HepG2 (cell line): ENCODE results near the gene ADGRD1. TPM values are rescaled to one million over a fixed set of nuclear protein-coding genes. Genes with fewer than 3 reads are reported as not detected.

ENCODE experiments used
- BCLAF1 ChIP-seq: fragments of 450-650 bp; IDR thresholded peaks from 2 replicates; pipeline ENCODE4 v1.6.1; 2017; ENCODE audit warnings: mild to moderate bottlenecking
- FOXA3 ChIP-seq: IDR thresholded peaks from 2 replicates; pipeline ENCODE4 v1.6.1; 2016; ENCODE audit warnings: missing genetic modification reagents, missing compliant biosample characterization
- FOXC1 ChIP-seq: sonication (generic); formaldehyde crosslinking; IDR thresholded peaks from 2 replicates; pipeline ENCODE4 v1.8.0; 2022; ENCODE audit warnings: mild to moderate bottlenecking, missing genetic modification reagents, borderline replicate concordance
- FOXM1 ChIP-seq: sonication (generic); formaldehyde crosslinking; IDR thresholded peaks from 2 replicates; pipeline ENCODE4 v1.5.0; 2020; ENCODE audit warnings: missing genetic modification reagents
- GPN1 ChIP-seq: sonication (generic); formaldehyde crosslinking; IDR thresholded peaks from 2 replicates; pipeline ENCODE4 v1.5.1; 2020; ENCODE audit warnings: missing genetic modification reagents, borderline replicate concordance
- HOXA3 ChIP-seq: sonication (generic); formaldehyde crosslinking; IDR thresholded peaks from 2 replicates; pipeline ENCODE4 v1.5.0; 2020; ENCODE audit warnings: missing genetic modification reagents
- KDM1A ChIP-seq: IDR thresholded peaks from 2 replicates; pipeline ENCODE4 v1.6.1; 2016; ENCODE audit warnings: missing compliant biosample characterization
- MATR3 ChIP-seq: sonication (generic); formaldehyde crosslinking; IDR thresholded peaks from 2 replicates; pipeline ENCODE4 v1.4.0; 2020; ENCODE audit warnings: missing genetic modification reagents
- MEIS1 ChIP-seq: sonication (generic); formaldehyde crosslinking; IDR thresholded peaks from 2 replicates; pipeline ENCODE4 v1.9.0; 2021; ENCODE audit warnings: mild to moderate bottlenecking, missing genetic modification reagents, moderate library complexity, borderline replicate concordance
- NCOA2 ChIP-seq: sonication (generic); formaldehyde crosslinking; IDR thresholded peaks from 2 replicates; pipeline ENCODE4 v1.8.0; 2022; ENCODE audit warnings: inconsistent platforms
- NFE2L2 ChIP-seq: fragments of 150-350 bp; IDR thresholded peaks from 2 replicates; pipeline ENCODE4 v1.6.1; 2014; ENCODE audit warnings: low read length
- RCOR2 ChIP-seq: IDR thresholded peaks from 2 replicates; pipeline ENCODE4 v1.6.1; 2016; ENCODE audit warnings: missing biosample characterization, missing genetic modification reagents
- SALL1 ChIP-seq: sonication (generic); formaldehyde crosslinking; IDR thresholded peaks from 2 replicates; pipeline ENCODE4 v1.8.0; 2022; ENCODE audit warnings: mild to moderate bottlenecking, missing genetic modification reagents
- SATB2 ChIP-seq: sonication (generic); formaldehyde crosslinking; IDR thresholded peaks from 2 replicates; pipeline ENCODE4 v1.5.0; 2020; ENCODE audit warnings: missing genetic modification reagents
- SMAD1 ChIP-seq: sonication (generic); formaldehyde crosslinking; IDR thresholded peaks from 2 replicates; pipeline ENCODE4 v1.4.0; 2020; ENCODE audit warnings: missing genetic modification reagents, low read depth, mild to moderate bottlenecking, borderline replicate concordance
- SMYD3 ChIP-seq: sonication (generic); formaldehyde crosslinking; IDR thresholded peaks from 2 replicates; pipeline ENCODE4 v1.8.1; 2023; ENCODE audit warnings: mild to moderate bottlenecking, missing genetic modification reagents
- SOX5 ChIP-seq: IDR thresholded peaks from 2 replicates; pipeline ENCODE4 v1.6.1; 2016; ENCODE audit warnings: borderline replicate concordance
- TEAD2 ChIP-seq: sonication (generic); formaldehyde crosslinking; IDR thresholded peaks from 2 replicates; pipeline ENCODE4 v1.9.0; 2021; ENCODE audit warnings: missing genetic modification reagents
- ZIK1 ChIP-seq: sonication (generic); formaldehyde crosslinking; IDR thresholded peaks from 2 replicates; pipeline ENCODE4 v1.5.0; 2020; ENCODE audit warnings: mild to moderate bottlenecking, low read depth, missing genetic modification reagents, borderline replicate concordance
- ZNF160 ChIP-seq: sonication (generic); formaldehyde crosslinking; IDR thresholded peaks from 2 replicates; pipeline ENCODE4 v1.8.0; 2022; ENCODE audit warnings: mild to moderate bottlenecking, inconsistent platforms, missing genetic modification reagents
- ZNF24 ChIP-seq: fragments of 450-650 bp; IDR thresholded peaks from 2 replicates; pipeline ENCODE4 v1.6.1; 2017; ENCODE audit warnings: antibody characterized with exemption, mild to moderate bottlenecking
- ZNF296 ChIP-seq: sonication (generic); formaldehyde crosslinking; conservative IDR thresholded peaks from 2 replicates; pipeline ENCODE4 v1.5.0; 2020; ENCODE audit warnings: mild to moderate bottlenecking, missing genetic modification reagents
- ZNF33A ChIP-seq: sonication (generic); formaldehyde crosslinking; IDR thresholded peaks from 2 replicates; pipeline ENCODE4 v1.5.1; 2020; ENCODE audit warnings: missing genetic modification reagents, mild to moderate bottlenecking, moderate library complexity, borderline replicate concordance
- ZNF441 ChIP-seq: sonication (generic); formaldehyde crosslinking; IDR thresholded peaks from 2 replicates; pipeline ENCODE4 v1.7.0; 2021; ENCODE audit warnings: missing genetic modification reagents, borderline replicate concordance
- ZNF501 ChIP-seq: sonication (generic); formaldehyde crosslinking; IDR thresholded peaks from 2 replicates; pipeline ENCODE4 v1.5.1; 2020; ENCODE audit warnings: mild to moderate bottlenecking, moderate library complexity, missing genetic modification reagents
- ZNF570 ChIP-seq: sonication (generic); formaldehyde crosslinking; IDR thresholded peaks from 2 replicates; pipeline ENCODE4 v1.4.0; 2020; ENCODE audit warnings: mild to moderate bottlenecking, missing genetic modification reagents, borderline replicate concordance
- ZSCAN21 ChIP-seq: sonication (generic); formaldehyde crosslinking; IDR thresholded peaks from 2 replicates; pipeline ENCODE4 v1.8.0; 2022; ENCODE audit warnings: mild to moderate bottlenecking, missing genetic modification reagents, moderate library complexity, borderline replicate concordance
- ZSCAN31 ChIP-seq: sonication (generic); formaldehyde crosslinking; IDR thresholded peaks from 2 replicates; pipeline ENCODE4 v1.5.0; 2020; ENCODE audit warnings: low read depth, mild to moderate bottlenecking, missing genetic modification reagents
- polyA plus RNA-seq, 8 experiments: library from polyadenylated mRNA; depleted of rRNA in 3 of 8; stranded (reverse) in 7 of 8; unstranded in 1 of 8; fragments of >200 nt; fragmentation: Illumina TruSeq in 4 of 8; extraction: Trizol in 4 of 8; gene quantifications; 2 replicates each; pipeline versions ENCODE4 v1.2.1 to v1.2.3, GENCODE V29; 2011 to 2016; ENCODE audit warnings: low read depth in 4 of 8, missing spikeins in 1 of 8, mixed read lengths in 1 of 8; ENCODE audit not compliant: insufficient read depth in 1 of 8
- total RNA-seq, 5 experiments: library from RNA; depleted of rRNA; stranded (reverse); fragments of >200 nt; fragmentation: Illumina TruSeq; extraction: Trizol; gene quantifications; 2 replicates each; pipeline ENCODE4 v1.2.3, GENCODE V29; 2016; ENCODE audit warnings: low read depth in 1 of 5
- TF ChIP-seq, protein P1 (sequence below): sonication (generic); formaldehyde crosslinking; IDR thresholded peaks from 2 replicates; pipeline ENCODE4 v1.5.0; 2020; ENCODE audit warnings: missing genetic modification reagents

ADGRD1 gene
- total and polyA plus RNA-seq, 2 of the 13 experiments (the other 11 are each of a cell fraction or from before 2014, with no cell fraction given), result 0.46 to 12.4 TPM

GRCh38 chr12:130971925-130972585, 18.3 kb downstream of the ADGRD1 start (continued):
- TF ChIP-seq BCLAF1, result no peak
- no peak for TF ChIP-seq ZNF296 (CRISPR knock-in tag)
- no peak for TF ChIP-seq SATB2 (CRISPR knock-in tag)
- TF ChIP-seq ZNF160, result 0 out of 2 replicates have a peak, but pooled peaks have one; percentile 30
- TF ChIP-seq ZNF501, result no peak
- TF ChIP-seq NCOA2, result peak; percentile 45; the same call in 1 of the 2 replicates
- no peak for TF ChIP-seq KDM1A (CRISPR knock-in tag)
- peak; percentile 23; the same call in 1 of the 2 replicates for TF ChIP-seq ZNF441 (CRISPR knock-in tag)
- TF ChIP-seq, protein P1, sequence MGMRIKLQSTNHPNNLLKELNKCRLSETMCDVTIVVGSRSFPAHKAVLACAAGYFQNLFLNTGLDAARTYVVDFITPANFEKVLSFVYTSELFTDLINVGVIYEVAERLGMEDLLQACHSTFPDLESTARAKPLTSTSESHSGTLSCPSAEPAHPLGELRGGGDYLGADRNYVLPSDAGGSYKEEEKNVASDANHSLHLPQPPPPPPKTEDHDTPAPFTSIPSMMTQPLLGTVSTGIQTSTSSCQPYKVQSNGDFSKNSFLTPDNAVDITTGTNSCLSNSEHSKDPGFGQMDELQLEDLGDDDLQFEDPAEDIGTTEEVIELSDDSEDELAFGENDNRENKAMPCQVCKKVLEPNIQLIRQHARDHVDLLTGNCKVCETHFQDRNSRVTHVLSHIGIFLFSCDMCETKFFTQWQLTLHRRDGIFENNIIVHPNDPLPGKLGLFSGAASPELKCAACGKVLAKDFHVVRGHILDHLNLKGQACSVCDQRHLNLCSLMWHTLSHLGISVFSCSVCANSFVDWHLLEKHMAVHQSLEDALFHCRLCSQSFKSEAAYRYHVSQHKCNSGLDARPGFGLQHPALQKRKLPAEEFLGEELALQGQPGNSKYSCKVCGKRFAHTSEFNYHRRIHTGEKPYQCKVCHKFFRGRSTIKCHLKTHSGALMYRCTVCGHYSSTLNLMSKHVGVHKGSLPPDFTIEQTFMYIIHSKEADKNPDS (CRISPR knock-in tag), result no peak
- no peak for TF ChIP-seq ZIK1 (CRISPR knock-in tag)
- no peak for TF ChIP-seq MATR3
- no peak for TF ChIP-seq NFE2L2
- peak; percentile 41; the same call in 1 of the 2 replicates for TF ChIP-seq SALL1
- no peak for TF ChIP-seq ZNF570 (CRISPR knock-in tag)
- TF ChIP-seq GPN1 (CRISPR knock-in tag), result no peak
- peak; percentile 78 for TF ChIP-seq FOXA3 (CRISPR knock-in tag)
- TF ChIP-seq SMAD1, result no peak
- TF ChIP-seq ZNF24, result no peak
- TF ChIP-seq ZSCAN21 (CRISPR knock-in tag), result no peak
- TF ChIP-seq TEAD2, result no peak
- TF ChIP-seq HOXA3 (CRISPR knock-in tag), result no peak
- TF ChIP-seq FOXM1 (CRISPR knock-in tag), result no peak
- TF ChIP-seq MEIS1 (CRISPR knock-in tag), result no peak
- no peak for TF ChIP-seq FOXC1 (CRISPR knock-in tag)
- no peak for TF ChIP-seq ZSCAN31
- TF ChIP-seq SMYD3 (CRISPR knock-in tag), result 0 out of 2 replicates have a peak, but pooled peaks have one; percentile 10
- TF ChIP-seq ZNF33A (CRISPR knock-in tag), result no peak
- peak; percentile 49; the same call in 1 of the 2 replicates for TF ChIP-seq SOX5 (CRISPR knock-in tag)
- no peak for TF ChIP-seq RCOR2 (CRISPR knock-in tag)
